ENCODE results near the gene PHF11. TPM values are rescaled to one million over a fixed set of nuclear protein-coding genes. Genes with fewer than 3 reads are reported as not detected.
"Not testable (repeated sequence)": the region's sequence is repeated elsewhere in the genome, so short reads cannot be mapped to it uniquely, and the experiment has no call there.

Gene PHF11
- total and polyA plus RNA-seq, 12 donors, result 16.6 to 61.2 (median 21.2) TPM

DNA sequence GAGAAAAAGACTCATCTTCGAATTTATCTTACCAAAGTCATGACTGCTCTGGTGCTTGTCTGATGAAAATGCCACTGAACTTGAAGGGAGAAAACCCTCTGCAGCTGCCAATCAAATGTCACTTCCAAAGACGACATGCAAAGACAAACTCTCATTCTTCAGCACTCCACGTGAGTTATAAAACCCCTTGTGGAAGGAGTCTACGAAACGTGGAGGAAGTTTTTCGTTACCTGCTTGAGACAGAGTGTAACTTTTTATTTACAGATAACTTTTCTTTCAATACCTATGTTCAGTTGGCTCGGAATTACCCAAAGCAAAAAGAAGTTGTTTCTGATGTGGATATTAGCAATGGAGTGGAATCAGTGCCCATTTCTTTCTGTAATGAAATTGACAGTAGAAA, 19.2 kb upstream of the PHF11 start:
- intact Hi-C loops (cut with DNase I), result no loop called here
- 87 to 93% methylated on average over 7 of the region's 7 CpGs for WGBS, 2 donors
- ATAC-seq (no peak), DNase-seq (no peak)
- H3K27me3 ChIP-seq, result no peaks in the 10 kb centered on the region
- H3K36me3 ChIP-seq, result peaks cover 0 to 100% (median 23%) of the 10 kb centered on the region in 9 donors
- no peaks in the 10 kb centered on the region for H3K9me3 ChIP-seq
- H3K4me1 ChIP-seq, result peaks cover 0 to 17% (median 0%) of the 10 kb centered on the region in 9 donors
- TF ChIP-seq, protein P1, sequence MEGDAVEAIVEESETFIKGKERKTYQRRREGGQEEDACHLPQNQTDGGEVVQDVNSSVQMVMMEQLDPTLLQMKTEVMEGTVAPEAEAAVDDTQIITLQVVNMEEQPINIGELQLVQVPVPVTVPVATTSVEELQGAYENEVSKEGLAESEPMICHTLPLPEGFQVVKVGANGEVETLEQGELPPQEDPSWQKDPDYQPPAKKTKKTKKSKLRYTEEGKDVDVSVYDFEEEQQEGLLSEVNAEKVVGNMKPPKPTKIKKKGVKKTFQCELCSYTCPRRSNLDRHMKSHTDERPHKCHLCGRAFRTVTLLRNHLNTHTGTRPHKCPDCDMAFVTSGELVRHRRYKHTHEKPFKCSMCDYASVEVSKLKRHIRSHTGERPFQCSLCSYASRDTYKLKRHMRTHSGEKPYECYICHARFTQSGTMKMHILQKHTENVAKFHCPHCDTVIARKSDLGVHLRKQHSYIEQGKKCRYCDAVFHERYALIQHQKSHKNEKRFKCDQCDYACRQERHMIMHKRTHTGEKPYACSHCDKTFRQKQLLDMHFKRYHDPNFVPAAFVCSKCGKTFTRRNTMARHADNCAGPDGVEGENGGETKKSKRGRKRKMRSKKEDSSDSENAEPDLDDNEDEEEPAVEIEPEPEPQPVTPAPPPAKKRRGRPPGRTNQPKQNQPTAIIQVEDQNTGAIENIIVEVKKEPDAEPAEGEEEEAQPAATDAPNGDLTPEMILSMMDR (IDR thresholded peaks at IDR 0.05), result no peak
- no peak overlapping the region for H3K4me3 ChIP-seq
- no peak overlapping the region for H3K27ac ChIP-seq

DNA sequence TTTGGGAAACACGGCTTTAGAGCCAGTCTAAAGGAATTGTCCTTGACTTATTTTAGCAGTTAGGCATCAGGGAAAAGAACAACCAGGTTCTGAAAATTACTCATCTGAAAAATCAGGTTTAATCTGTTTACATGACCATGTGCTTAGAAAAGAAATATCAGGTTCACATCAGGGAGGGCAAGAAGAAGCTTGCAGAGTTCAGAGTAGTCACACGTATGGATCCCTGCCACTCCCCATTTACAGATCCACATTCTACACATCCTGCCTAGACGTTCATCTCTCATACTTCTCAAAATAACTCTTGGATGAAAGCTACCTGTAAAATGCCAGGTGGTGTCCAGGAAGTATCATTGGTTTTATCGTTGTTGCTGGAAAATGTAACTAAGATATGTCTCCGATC, 14.0 kb upstream of the PHF11 start:
- DNase-seq (no peak), ATAC-seq (no peak)
- TF ChIP-seq, protein P1 (IDR thresholded peaks at IDR 0.05), result no peak
- Histone ChIP-seq H3K4me1 (peaks cover 0 to 10% (median 0%) of the 10 kb centered on the region in 9 donors), H3K9me3 (no peaks in the 10 kb centered on the region), H3K27me3 (no peaks in the 10 kb centered on the region), H3K27ac (no peak overlapping the region), H3K4me3 (no peak overlapping the region), H3K36me3 (peaks cover 0 to 100% (median 19%) of the 10 kb centered on the region in 9 donors)
- intact Hi-C loops (cut with DNase I), result no loop called here
- WGBS, 2 donors, result 59 to 63% methylated on average over 5 of the region's 5 CpGs

DNA sequence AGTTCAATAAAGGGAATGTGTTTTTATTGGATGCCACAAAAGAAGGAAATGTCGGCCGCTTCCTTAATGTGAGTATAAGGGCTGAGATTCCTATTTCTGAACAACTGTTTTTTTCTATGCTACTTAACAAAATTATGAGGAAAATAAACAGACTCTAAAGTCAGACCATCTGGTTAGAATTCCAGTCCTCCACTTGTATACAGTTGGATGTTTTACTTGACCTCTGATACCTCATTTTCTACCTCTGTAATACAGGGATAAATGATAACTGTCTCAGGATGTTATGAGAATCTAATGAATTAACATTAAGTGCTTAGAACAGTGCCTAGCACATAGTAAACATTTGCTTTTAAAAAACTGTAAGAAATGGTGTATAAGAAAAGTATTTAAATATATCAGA, 7.2 kb upstream of the PHF11 start:
- H3K27me3 ChIP-seq, result no peaks in the 10 kb centered on the region
- H3K4me3 ChIP-seq, result no peak overlapping the region
- no peak overlapping the region for H3K27ac ChIP-seq
- TF ChIP-seq, protein P1 (IDR thresholded peaks at IDR 0.05), result no peak
- DNase-seq (no peak), ATAC-seq (no peak)
- H3K4me1 ChIP-seq, result no peaks in the 10 kb centered on the region
- intact Hi-C loops (cut with DNase I), result no loop called here
- H3K36me3 ChIP-seq, result peaks cover 0 to 82% (median 19%) of the 10 kb centered on the region in 9 donors
- no peaks in the 10 kb centered on the region for H3K9me3 ChIP-seq
- 94 to 95% methylated on average over 2 of the region's 2 CpGs for WGBS, 2 donors

DNA sequence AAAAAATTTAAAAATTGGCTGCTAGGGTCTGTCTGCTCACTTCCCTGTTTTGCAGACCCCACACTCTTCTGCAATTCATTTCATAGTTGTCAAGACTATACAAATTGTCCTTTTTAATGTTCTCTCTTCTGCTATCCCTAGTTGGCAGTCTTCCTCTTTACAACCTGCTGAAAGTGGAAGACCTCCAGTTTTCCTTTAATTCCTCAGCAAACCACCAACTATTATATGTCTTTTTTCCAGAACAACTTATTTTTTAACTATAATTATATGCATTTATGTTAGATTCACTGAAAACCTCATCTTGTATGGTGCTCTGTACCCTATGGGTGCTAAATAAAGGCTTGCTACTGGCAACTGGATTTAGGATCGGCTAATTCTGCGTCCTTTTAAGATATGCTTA, 1.1 kb upstream of the PHF11 start:
- WGBS, 2 donors, result 33 to 41% methylated on average over 2 of the region's 2 CpGs
- DNase-seq, result no peak
- intact Hi-C loops (cut with DNase I), result loop anchor here in 6 of 10 donors (5.0 to 10.0 kb wide), 6 partner anchors 50 to 113 kb away; partner anchors contain the start of genes RCBTB1 (in 3 of the 6), CAB39L (in 1 of the 6) and SETDB2 (in 1 of the 6)

DNA sequence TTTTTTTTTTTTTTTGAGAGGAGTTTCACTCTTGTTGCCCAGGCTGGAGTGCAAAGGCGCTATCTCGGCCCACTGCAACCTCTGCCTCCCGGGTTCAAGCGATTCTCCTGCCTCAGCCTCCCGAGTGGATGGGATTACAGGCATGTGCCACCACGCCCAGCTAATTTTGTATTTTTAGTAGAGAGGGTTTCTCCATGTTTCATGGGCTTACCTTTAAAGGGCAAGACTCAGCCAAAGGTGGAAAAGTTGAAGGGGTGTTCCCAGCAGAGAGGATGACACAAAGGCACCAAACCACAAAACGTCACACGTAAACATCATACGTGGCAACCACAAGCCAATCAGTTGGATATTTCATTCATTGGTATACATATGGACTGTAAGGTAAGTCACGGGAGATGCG, 1.1 kb downstream of the PHF11 start:
- intact Hi-C loops (cut with DNase I), result loop anchor here in 6 of 10 donors (2.0 to 10.0 kb wide), 7 partner anchors 52 to 110 kb away; partner anchors contain the start of genes RCBTB1 (in 3 of the 6), CAB39L (in 2 of the 6) and SETDB2 (in 2 of the 6)
- not testable (repeated sequence) for ATAC-seq, H3K9me3 ChIP-seq, DNase-seq, H3K27me3 ChIP-seq
- H3K4me3 ChIP-seq, result peak overlapping the region in 4 of 10 donors; percentile 69 to 81 (median 74)
- 77 to 81% methylated on average over 11 of the region's 11 CpGs for WGBS, 2 donors
- peaks cover 0 to 44% (median 9%) of the 10 kb centered on the region in 9 donors for H3K4me1 ChIP-seq
- peak overlapping the region in 9 of 10 donors; percentile 92 to 98 (median 95) for H3K27ac ChIP-seq
- peaks cover 0 to 30% (median 0%) of the 10 kb centered on the region in 9 donors for H3K36me3 ChIP-seq

More for the DNA sequence above, 1.1 kb upstream of the PHF11 start:
- no peak for ATAC-seq
- peak overlapping the region; percentile 46 to 84 (median 70) for H3K4me3 ChIP-seq
- H3K36me3 ChIP-seq, result peaks cover 0 to 32% (median 0%) of the 10 kb centered on the region in 9 donors
- H3K27me3 ChIP-seq, result no peaks in the 10 kb centered on the region
- H3K27ac ChIP-seq, result peak overlapping the region in 9 of 10 donors; percentile 92 to 98 (median 95)
- no peaks in the 10 kb centered on the region for H3K9me3 ChIP-seq
- TF ChIP-seq, protein P1 (IDR thresholded peaks at IDR 0.05), result peak in 1 of 9 donors; percentile 9
- H3K4me1 ChIP-seq, result peaks cover 0 to 35% (median 9%) of the 10 kb centered on the region in 9 donors

Measured in heart right ventricle (tissue), 16 donors.